ENCODE results near the gene F8. TPM values are rescaled to one million over a fixed set of nuclear protein-coding genes. Genes with fewer than 3 reads are reported as not detected.
A peak's percentile ranks its signal among the peaks of the same experiment; 100 is the strongest.

Gene F8
- 1.5 and 1.8 TPM in 2 replicates for total RNA-seq

DNA sequence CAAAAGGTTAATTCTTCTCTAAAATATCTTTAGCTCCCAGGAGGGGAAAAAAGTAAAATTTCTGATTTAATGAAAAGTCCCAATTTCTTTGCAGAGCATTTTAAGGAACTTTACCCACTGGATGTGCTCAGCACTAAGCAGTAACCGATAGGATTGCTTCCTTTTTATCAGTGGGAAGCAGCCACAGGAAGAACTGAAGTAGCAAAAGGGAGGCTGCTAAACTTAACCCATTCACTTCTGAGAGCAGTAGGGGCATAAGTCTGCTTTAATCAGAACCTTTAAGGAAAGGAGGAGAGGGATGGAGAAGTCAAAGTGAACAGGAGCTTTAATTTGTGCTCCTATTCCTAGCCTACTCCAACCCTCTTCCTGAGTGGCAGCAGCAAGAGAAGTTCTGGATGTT is at the start of gene F8:
Gene F8, minus strand, starts transcription at position 139 of the 400 bp plus-strand sequence. CDS start 171 bp downstream, outside the sequence.
- no peak for DNase-seq (ENCODE audit: extremely low read depth, low read depth, low spot score)

DNA sequence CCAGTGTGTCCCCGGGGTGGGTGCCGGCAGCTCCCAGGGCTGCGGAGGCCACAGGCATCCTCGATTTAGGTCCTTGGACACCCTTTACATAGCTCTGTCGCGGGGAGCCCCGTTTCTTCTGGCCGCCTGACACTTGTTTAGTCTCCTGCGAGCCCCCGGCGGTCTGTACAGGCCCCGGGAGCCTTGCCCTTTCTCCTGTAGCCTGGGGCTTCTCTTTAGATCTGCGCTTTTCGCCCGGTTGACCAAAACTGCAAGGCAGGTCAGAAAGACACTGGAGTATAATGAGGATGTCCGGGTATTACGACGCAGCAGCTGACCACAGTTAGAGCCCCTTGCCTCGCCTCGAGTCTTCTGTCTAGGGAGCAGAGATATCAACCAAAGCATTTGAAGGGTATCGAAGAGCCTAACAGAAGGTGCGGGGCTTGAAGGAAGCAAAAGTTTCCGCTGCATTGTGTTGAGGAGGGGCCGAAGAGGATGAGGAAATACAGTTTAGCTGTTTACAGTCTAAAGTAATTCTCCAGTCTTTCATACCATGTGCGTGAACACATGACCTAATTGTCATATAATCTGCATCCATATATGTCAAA is 49.3 kb upstream of the F8 start:
- no peak for DNase-seq (ENCODE audit: extremely low read depth, low read depth, low spot score)

DNA sequence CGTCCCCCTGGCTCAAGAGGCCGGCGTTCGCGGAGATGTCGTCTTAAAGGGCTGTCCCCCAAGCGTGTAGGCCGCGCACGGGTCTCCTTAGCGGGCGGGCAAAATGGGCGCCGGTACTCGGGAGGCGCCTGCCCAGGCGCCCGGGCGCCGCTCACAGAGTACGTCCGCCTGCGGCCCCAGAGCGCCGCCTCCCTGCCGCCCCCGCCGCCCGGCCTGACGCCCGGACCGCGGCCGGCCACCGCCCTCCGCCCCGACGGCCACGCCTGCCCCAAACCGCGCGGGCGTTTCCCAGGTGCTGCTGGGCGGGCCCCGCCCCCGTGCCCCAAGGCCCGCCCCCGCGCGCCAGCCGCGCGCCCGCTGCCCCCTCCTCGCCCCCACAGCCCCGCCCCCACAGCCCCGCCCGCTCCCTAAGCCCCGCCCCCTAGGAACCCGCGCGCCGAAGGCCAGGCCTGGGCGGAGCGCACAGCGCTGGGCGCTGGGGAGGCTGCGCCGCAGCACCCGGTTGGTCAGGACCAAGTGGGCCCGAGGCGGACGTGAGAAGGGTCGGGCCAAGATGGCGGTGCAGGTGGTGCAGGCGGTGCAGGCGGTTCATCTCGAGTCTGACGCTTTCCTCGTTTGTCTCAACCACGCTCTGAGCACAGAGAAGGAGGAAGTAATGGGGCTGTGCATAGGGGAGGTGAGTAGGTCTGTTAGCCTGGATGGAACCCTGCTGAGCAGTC is 48.6 kb upstream of the F8 start, which contains the start of the genes BRCC3, CMC4 and MTCP1:
Gene BRCC3, plus strand, starts transcription at position 534 of the 719 bp plus-strand sequence. Its CDS starts 20 bp downstream, at position 554.
Gene CMC4, minus strand, starts transcription at position 162 of the 719 bp plus-strand sequence. CDS start 7,113 bp downstream, outside the sequence.
Gene MTCP1, minus strand, starts transcription at position 162 of the 719 bp plus-strand sequence. CDS start 5,126 bp downstream, outside the sequence.
- DNase-seq (ENCODE audit: extremely low read depth, low read depth, low spot score) = no peak

DNA sequence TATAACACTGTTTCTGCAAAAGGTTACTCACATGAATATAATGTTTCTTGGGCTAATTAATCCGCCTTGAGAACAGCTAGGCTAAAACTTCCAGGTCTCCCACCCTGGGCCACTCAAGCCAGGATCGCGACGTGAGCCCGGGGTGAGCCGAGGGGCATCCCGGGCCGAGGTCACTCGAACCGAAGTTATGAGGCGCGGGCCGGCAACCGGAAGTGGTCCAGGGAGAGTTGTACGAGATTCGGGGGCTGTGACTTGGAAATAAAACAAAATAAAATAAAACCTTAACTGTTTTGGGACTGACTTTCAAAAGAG is 48.1 kb upstream of the F8 start:
- DNase-seq (ENCODE audit: extremely low read depth, low read depth, low spot score) = no peak

DNA sequence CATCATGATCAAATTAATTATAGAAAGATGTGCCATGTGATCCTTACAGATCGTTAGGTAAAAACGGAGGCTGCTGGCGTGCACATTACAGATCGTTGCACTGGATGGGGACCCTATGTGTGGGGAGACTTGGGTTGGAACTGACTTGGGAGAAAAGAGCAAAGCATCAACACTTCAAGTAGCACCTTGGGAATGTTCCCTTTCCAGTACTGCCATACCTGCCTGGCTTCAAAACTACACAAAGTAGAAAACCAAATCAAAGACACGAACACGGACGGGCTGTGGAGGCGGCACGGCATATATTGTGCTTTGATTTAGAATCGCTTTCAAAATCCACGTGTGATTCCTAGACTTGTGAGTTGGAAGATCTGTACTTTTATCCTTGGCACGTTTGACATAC is 47.5 kb upstream of the F8 start:
- DNase-seq (ENCODE audit: extremely low read depth, low read depth, low spot score) = no peak

DNA sequence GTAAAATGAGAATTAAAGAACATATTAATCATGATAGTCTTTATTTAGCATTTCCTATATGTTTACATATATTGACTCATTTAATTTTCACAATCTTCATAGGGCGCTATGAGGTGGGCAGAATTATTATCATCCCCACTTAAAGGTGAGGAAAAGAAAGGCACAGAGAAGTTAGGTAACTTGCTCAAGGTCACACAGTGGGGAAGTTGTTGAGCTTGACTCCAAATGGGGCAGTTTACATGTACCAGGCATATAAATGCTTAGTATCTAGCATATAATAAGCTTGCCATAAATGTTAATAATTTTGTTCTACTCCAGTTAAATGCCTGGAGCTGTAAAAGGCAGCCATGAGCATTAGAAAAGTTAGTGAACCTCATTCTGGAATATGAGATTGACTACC is 46.9 kb upstream of the F8 start:
- no peak for DNase-seq (ENCODE audit: extremely low read depth, low read depth, low spot score)

DNA sequence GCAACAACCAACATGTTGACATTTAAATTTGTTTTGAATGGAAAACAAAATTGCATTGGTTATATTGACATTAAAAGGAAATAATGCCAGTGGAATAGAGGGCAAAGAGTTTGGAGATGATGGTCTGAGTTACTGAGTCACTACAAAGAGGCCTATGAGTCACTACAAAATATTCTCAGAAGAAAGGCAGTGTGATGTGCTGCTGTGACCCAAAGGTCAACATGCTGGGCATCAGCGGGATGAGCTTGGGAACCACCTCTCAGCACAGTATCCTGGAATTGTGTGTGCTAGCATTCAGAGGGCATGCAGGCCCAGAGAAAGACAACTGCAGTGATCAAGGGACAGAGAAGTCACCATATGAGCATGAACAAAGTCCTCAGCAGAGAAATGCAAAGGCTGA is 45.6 kb upstream of the F8 start:
- no peak for DNase-seq (ENCODE audit: extremely low read depth, low read depth, low spot score)

DNA sequence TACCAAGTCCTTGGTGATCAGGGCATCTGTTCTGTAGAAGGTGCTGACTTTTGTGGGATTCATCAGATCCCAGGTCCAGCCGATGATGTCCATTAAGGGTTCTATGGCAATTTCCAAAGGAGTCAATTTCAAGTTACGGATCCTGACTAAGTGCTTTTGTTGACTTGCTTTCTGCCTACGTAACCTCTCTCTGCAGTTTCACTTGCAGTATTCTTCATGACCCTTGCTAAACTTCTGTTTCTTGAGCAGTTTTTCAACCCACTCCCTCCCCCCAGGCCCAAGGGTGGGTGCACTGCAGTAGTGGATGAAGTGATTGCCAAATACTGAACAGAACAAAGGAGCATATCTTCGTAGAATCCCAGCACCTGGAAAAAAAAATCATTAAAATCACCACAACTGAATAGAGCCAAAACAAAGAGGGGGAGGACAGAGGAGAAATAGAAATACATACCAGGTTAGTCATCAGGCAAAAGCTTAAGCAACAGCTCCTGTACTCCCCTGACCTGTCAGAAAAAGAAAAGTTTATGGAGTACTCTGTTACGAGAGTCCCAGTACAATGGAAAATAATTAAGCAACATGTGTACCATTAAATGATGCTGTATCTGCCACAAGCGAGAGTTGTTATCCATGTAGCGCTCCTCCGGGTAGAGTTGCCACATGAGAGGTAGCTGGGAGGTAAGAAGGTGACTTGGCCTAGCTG is 42.7 kb upstream of the F8 start:
- DNase-seq (ENCODE audit: extremely low read depth, low read depth, low spot score) = no peak

DNA sequence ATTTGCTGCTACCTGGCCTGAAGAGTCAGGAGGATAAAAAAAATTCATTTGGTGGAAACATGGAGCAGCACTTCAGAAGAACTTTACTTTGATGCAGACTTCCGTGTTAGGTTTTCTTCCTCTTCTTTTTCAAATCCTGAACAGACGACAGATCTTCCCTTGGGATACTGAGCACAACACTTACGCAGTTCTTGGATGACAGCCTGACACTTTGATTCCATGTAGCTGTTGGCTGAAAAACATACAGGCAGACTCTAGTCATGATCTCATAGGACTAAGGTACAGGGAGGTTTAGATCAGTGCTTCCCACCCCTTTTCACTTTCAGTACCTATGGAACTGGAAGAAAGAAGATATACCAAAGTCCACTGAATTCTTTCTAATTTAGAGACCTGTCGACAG is 39.2 kb upstream of the F8 start:
- DNase-seq (ENCODE audit: extremely low read depth, low read depth, low spot score) = no peak

DNA sequence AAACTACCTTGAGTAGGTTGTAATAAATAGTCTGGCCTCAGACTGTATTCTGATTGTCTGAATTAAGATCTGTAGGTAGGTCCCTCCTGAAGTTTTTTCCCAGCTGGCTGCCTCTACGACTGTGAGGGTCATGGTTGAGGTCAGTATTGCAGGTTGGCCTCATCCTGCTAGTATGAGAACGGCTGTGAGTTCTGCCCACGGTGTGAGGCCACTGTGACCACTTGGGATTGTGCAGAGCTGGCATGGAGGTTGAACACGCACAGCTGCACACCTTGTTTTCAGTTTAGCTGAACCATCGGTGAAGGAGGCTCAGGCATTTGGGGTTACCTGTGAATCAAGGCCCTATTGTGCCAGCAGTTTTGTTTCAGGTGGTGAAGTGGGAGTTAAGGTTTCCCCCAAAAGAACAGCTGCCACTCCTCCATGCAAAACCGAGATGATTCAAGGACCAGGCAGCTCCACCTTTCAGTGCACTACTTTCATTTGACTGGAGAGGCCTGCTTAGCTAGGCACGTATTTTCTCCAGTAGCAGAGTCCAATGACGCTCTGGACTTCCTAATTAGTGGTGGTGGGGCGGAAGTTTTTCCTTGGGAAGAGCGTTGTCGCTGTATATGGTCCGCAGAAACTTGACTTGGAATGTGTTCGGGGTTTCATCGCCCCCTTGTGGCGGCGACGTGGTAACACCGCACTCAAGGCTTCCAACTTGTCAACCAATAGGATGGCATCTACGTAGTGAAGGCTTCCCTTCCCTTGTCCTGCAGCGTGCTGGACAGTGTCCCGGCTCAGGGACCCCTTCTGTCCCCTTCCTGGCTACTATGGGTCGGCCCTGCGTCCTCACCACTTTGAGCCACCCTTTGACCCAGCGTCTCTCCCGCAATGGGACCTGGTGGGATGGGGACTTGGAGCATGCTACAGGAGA is 34.6 kb upstream of the F8 start:
- peak; percentile 45 for DNase-seq (ENCODE audit: extremely low read depth, low read depth, low spot score)

DNA sequence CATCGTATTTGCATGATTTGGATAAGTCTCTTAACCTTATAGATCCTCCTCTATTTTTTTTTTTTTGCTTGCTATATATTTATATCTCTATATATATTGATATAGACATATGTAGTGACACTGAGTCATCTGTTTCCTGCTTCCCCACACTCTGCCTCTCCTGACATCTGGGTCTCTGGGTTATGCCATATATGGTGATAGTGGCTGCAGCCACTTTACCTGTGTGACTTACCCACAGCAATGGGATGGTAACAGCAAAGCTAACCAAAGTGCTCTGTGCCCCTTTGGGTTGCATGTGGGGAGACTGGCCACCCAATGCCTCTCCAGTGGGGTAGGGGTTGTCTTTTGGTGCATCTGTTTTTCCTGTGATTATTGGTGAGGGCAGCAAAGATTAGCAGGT is 33.9 kb upstream of the F8 start:
- no peak for DNase-seq (ENCODE audit: extremely low read depth, low read depth, low spot score)

DNA sequence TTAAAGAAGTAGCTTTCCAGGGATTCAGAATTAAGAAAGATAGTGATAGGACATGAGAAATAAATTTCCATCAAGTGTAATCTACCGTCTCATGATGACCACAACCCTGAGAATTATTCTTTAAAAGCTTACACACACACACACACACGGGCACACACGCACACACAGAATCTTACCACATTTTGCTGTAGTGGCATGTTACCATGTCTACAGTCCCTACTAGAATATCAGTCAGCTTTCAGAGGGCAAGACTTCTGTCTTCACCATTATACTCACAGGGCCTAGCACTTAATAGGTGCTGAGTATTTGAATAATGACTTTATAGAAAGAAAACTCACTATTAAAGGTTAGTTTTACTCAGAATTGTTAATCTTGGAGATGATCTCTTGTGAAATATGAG is 33.0 kb upstream of the F8 start:
- no peak for DNase-seq (ENCODE audit: extremely low read depth, low read depth, low spot score)

DNA sequence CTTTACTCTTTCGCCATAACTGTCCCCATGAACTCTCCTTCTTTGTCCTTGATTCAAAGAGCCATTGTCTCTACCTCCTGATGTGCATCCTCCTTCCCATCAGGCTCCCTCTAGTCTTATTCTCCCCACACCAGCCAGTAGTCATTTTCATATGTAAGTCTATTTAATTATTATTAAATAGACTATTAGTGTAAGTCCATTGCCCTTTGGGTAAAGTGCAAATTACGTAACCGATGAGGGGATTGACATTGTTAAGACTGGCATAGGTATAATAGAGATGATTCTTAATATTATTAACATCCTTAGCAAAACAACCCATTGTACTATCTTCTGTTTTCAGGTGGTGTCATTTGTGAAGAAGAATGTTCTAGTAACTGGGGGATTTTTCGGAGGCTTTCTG is 31.7 kb upstream of the F8 start:
- no peak for DNase-seq (ENCODE audit: extremely low read depth, low read depth, low spot score)

DNA sequence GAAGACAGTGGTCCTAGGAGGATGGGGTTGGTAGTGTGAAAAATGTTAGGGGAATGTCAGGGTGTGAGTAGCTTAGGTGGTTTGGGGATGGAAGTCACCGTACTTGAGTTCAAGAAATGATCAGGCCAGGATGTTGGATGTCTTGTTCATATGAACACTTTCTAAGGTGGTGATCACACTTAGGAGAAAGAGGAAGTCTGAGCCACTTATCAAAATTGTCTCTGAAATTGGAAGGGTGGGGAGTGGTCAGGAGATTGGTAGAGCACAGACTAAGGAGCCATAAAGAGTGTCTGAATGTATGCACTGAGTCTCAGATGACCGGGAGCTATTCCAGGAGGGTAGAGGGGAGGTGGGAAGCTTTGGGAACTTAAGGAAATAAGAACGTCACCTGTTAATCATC is 31.1 kb upstream of the F8 start:
- DNase-seq (ENCODE audit: extremely low read depth, low read depth, low spot score) = no peak

DNA sequence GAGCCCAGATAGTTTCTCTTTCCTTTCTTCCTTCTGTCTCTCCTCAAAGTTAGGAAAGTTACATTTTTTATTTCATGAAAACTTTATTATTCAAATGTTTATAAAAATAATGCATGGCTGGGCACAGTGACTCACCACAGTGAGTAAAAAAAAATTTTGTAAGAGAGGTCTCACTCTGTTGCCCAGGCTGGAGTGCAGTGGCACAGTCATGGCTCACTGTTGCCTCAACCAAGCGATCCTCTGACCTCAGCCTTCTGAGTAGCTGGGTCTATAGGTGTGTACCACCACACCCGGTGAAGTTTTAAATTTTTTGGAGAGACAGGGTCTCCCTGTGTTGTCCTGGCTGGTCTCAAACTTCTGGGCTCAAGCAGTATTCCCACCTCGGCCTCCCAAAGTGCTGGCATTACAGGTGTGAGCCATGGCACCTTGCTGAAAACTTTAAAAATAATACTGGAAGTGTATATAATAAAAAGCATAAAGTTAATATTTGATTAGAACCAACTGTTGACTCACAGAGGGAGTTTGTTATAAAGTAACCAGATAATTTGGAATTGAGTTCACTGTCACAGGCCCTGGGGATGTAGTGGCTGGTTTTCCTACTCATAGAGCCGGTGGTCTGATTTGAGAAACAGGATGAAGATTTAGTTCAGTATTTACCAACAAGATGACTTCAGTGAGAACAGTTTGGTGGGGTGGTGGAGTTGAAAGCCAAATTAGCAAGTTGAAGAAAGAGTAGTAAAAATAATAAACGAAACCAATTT is 30.4 kb upstream of the F8 start:
- no peak for DNase-seq (ENCODE audit: extremely low read depth, low read depth, low spot score)

DNA sequence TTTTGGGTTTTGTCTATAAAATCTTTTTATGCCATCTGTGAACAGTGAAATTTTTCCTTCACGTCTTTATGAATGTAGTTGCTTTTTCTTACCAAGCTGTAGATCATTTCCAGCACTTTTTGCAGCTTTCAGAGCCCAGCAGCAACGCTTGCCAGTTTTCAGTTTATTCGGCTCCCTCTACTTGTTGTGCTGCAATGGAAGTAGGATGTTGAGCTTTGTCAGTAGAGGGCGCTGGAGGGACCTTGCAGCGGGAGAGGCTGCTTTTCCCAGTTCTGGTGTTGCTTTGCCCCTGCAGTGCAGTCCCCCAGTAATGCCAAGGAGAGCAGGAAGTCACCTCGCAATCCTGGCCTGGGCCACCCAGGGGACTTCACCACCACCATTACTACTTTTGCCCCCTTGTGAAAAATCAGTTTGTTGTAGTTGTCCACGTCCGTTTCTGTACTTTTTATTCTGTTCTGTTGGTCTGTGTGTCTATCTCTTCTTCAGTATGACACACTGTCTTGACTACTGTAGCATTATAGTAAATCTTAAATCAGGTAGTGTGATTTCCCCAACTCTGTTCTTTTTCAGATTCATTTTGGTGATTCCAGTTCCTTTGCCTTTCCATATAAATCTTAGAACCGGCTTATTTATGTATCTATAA is 26.6 kb upstream of the F8 start:
- DNase-seq (ENCODE audit: extremely low read depth, low read depth, low spot score) = no peak

DNA sequence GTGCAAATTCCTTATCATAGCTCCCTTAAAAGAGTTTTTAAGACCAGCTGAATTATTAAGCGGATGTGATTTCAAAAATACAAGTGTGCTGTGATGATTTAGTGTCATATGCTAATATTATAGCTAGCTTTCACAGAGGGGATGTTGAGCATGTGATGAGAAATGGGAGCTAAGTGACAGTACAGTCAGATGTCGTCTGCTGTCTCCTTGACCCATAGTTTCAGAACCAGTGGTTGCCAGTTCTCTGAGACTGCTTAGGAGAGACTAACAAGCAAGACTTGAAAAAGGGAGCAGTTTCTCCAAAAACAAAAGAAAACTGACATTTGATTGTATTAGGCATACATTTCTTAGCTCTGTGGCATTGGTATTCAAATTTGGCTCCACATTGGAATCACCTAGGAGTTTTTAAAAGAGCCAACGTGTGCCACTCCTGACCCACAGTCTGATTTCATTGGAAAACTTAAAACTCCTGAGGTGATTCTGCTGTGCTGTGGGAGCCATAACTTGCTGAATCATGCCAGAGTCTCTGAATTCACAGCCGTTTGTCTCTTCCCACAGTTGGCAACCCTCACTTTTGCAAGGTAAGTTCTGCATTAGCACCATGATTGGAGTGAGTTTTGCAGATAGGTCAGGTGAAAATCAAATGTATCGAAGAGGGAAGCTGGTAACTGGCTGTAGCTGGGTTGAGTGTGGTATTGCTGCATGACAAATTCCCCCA is 24.4 kb upstream of the F8 start:
- no peak for DNase-seq (ENCODE audit: extremely low read depth, low read depth, low spot score)

DNA sequence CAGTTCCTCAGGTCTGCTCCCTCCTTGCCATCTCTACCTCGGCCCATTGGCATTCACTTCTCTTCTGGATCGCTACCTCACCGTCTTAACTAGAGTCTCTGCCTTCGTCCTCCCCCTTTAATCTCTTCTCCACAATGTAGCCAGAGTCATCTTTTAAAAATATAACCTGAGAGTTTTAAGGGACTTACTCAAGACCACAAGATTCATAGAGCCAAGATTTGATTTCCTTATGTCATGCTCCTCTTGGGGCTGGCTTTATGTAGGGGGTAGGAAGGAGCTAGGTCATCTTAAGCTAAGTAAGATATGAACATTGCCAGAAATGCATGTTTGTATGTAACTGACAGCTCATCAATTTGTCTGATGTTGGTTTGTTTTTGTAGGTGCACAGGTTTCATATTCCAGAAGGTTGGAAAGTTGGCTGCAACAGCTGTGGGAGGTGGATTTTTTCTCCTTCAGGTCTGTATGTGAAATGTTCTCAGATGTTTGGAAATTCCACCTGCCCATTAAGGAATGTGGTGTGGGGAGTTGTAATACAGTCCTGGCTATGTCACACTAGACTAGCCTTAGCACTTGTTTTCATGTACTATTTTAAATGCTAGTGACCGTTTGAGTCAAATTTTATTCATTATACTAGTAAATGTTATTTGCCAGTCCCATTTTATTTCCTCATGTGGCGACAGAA is 23.7 kb upstream of the F8 start:
- DNase-seq (ENCODE audit: extremely low read depth, low read depth, low spot score) = no peak
